Stimulated activated naive CD8-positive, alpha-beta T cell treated with anti-CD3 and anti-CD28 coated beads, Interleukin-15, Interleukin-2, amounts not matched to agents 100 U/mL and 50 U/mL, for 24 hours (primary cell): Measurements from ENCODE around the gene EEF1A2.

Source experiments
- ATAC-seq: fragments of 150-1000 bp; cut with Tn5 transposase; one replicate; pipeline ENCODE4 v1.10.0; 2021
- DNase-seq: peaks from one replicate; pipeline ENCODE4 v3.0.0; 2021

The EEF1A2 gene

DNA sequence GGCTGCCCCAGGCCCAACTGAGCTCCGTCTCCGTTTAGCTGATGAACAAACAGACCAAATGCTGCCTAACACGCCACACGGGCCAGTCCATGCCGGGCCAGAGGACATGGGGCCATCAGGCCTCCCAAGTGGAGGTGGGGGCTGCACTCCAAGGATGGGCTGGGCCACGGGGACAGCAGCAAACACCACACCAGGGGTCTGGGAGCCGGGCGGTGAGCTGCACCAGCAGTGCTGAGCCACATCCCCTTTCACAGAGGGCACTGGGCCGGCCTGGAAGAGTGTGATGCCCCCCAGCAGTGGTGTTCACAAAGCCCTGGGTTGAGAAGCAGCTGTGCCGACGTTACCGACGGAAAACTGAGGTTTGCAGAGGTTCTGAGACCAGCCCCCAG lies 29.2 kb downstream of the EEF1A2 start:
- DNase-seq = no peak
- no peak for ATAC-seq

- ATAC-seq = no peak
- no peak for DNase-seq
Measured at GRCh38 chr20:63469019-63469712, 29.7 kb downstream of the EEF1A2 start.

- ATAC-seq (no peak), DNase-seq (no peak)
Measured at GRCh38 chr20:63468421-63468820, 30.5 kb downstream of the EEF1A2 start.

GRCh38 chr20:63467294-63468083 lies 31.4 kb downstream of the EEF1A2 start:
- DNase-seq (no peak), ATAC-seq (no peak)

DNA sequence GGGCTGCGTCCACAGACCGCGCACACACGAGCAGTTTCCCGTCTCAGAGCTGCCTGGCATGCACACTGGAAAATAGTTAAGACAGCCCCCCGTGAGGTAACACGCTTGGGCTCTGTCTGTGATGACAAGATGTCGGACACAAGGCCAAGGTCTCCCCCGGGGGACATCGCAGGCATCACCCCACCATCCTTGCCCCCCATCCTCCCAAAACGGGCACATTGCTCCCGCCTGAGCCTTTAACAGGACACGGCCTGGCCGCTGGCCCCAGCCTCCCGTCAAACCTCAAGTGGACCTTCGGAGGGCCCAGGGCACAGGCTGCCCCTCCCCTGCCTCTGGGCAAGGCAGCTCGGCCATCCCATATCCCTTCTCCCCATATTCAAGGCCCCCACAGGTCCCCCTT lies 32.0 kb downstream of the EEF1A2 start:
- no peak for DNase-seq
- no peak for ATAC-seq

DNA sequence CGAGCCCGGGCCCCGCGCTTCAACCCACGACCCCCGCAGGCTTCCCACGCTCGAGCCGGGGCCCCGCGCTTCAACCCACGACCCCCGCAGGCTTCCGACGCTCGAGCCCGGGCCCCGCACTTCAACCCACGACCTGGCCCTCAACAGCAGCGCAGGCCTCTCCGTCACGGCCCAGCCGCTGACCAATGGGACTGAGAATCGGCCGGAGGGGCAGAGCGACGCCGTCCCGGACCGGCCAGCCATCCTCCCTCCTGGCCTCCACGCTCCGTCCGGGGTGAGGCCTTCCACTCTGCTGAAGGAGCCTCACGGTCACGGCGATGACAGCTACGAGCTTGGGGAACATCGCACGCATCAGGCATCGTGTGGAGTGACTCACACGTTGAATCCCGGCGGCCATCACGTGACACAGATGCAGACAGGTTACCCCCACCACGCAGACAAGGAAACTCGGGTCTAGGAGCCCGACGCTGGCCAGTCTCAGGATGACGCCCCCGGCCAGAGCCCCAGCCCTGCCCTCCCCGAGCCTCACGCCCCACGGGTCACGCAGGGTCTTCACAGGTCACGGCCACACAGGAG lies 32.5 kb downstream of the EEF1A2 start:
- no peak for ATAC-seq
- DNase-seq = no peak

GRCh38 chr20:63465380-63466249 lies 33.3 kb downstream of the EEF1A2 start:
- ATAC-seq (no peak), DNase-seq (no peak)

DNA sequence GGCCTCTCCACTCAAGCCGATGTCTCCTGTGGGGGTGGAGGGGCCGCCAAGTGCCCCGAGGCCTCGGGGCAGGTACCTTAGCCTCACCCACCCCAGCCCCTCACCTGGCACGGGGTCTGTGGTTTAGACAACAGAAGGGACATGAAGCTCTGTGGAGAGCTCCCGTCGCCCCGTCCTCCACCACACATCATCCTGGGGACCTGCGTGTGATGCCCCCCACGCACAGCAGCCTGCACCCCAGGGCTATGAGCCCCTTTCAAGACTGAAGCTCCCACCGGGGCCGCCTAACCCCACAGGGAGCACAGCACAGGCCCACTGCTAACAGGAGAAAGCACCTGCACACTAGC lies 34.6 kb downstream of the EEF1A2 start:
- DNase-seq (no peak), ATAC-seq (no peak)

DNA sequence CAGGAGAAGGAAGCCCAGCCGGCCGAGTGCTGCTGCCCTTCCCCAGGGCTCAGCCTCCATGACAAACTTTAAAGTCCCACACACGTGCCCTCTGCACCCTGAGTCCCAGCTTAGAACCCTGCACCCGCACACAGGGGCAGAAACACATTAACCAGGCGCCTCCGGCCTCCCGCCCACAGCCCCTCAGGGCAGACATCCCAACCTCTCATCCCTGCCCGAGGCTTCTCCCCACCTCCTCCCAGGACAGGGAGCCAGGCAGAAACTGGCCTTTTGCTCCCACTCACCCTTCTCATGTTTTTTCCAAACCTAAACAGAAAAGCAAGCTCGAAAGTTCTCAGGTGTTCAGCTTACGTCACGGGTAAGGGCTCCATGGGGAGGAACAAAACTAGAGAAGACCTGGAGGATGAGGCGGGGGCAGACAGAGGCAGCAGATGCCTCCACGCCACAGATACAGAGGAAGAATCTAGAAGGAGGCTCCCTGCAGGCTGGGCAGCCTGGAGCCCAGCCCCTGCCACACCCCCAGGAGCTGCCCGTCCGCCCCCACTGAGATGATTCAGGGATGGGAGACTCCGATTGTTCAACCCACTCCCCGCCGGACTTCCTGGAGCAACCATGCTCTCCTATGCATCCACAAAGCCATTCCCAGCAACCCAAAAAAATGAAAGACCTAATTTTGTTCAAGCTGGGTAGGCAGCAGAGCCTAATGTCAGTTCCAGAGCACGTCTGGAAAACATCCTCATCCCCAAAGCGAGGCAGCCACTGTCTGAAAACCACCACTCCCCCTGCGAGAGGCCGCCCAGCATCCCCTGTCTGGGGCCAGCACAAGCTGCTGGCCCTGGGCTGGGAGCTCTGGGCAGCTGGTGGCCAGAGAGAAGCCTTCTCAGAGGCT lies 35.2 kb downstream of the EEF1A2 start:
- ATAC-seq (no peak), DNase-seq (no peak)

- ATAC-seq (no peak), DNase-seq (no peak)
Measured at GRCh38 chr20:63462244-63462643, 36.6 kb downstream of the EEF1A2 start.

DNA sequence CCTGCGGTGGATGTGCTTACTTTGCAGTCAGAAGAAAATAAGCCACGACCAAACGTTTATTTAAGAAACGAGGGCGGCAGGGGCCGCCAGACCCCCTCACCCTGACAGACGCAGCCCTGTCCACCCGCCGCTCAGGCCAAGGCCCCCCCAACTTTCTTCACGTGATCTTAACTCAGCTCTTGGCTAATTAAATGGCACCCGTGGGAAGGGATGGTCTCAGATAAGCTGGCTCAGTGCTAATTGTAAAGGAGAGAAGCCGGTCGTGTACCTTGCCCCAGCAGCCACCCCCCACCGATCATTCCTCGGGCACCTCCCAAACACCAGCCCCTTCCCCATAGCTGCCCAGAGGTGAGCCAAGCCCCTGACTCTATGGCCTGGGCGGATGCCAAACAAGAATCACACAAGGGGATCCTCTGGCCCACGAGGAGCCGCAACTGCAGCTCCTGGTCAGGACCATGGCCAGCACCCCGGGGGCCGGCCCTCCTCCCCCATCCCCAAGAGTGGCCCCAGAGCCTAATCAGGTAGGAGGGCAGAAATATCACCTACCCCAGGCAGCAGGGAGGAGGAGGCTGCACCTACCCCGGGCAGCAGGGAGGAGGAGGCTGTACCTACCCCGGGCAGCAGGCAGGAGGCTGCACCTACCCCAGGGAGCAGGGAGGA lies 37.6 kb downstream of the EEF1A2 start:
- DNase-seq (no peak), ATAC-seq (no peak)

DNA sequence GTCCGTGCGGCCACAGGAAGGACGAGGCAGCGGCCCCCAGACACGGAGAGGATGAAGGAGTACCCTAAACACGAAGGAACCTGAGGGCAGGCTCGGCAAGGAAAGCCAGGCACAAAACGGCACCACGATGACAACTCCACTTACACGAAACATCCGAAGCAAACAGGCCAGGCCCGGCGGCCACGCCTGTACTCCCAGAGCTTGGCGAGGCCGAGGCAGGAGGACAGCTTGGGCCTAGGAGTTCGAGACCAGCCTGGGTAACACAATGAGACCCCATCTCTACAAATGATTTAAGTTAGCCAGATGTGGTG lies 39.9 kb downstream of the EEF1A2 start:
- ATAC-seq (no peak), DNase-seq (no peak)

DNA sequence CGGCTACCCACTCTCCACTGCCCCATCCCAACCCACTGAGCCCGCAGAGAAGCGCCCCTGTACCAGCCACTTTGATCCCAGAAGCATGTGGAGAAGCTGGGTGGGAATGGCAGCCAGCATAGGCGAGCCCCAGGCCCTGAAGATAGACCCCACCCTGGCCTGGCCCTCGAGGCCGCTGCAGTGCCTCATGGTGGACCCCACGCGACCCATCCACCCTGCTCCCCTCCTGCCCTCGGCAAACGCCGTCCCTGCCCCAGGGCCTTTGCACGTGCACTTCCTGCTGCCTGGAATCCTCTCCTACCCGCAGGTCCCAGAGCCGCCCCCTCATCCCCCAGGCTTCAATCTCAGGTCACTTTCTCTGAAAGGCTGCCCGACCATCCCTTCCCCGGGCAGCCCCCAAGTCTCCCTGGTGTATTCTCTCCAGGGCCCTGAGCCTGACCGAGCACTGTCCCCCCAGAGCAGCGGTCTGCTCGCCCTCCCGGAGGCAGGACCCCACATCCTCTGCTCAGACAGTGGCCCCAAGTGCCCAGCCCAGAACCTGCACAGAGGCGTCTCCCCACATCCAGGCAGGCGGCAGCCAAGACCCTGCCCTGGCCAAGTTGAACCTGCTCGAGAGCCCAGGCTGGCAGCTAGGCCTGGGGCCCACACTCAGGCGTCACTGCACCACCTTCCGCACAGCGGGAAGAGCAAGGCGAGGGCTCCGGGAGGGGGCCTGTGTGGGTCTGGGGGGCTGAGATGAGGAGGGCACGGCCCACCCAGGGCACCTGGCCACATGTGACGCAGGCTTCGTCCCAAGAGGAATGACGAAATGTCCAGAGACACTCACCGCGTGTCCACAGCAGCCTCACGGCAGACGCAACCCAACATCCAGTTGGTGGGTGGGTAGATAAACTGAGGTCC lies 40.5 kb downstream of the EEF1A2 start:
- no peak for DNase-seq
- no peak for ATAC-seq

- ATAC-seq = no peak
- no peak for DNase-seq
Measured at GRCh38 chr20:63457737-63458136, 41.1 kb downstream of the EEF1A2 start.

DNA sequence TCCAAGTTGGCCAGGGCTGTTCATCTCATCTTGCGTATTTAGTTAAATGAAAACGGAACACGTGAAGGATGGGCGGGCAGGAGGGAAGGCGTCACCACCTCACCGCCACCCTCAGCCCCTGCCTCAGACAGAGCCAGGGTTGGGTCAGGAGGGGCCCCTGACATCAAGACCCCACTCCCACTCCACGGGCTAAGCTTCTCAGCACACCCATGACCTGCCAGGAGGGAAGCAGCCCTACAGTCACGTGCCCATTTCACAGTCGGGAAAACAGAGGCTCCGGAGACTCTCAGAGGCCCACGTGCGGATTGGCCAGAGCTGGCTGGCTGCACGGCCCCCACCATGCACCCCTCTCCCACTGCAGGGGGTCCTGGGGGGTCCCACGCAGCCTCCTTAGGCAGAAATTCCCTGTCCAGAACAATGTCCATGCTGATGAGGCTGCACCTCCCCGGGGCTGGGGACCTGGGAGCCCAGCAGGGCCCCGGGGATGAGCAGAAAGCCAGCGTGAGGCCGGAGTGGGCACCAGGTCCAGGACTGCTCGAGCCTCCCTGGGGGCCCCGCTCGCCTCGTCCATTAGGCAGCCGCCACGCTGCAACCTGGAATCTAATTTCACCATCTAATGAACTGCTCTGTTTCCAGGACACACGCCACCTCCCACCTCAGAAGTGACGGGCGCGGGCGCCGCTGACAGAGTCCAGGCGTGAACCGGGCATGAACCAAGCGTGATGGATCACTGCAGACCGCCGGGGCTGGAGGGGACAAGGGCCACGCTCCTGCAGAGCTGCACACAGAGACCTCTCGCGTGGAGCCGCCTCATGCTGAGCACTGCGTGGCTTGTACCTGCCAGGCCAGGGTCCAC lies 42.2 kb downstream of the EEF1A2 start:
- DNase-seq (no peak), ATAC-seq (no peak)

DNA sequence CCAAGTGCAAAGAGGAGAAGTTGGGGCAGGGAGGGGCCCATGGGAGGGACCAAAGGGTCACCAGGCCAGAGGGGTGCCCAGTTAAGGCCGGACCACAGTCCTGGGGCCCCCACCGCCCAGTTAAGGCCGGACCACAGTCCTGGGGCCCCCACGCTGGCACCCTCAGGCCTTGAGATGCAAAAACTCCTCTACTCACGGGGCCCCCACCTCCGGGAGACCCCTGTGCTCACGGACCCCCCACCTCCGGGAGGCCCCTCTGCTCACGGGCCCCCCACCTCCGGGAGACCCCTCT lies 43.4 kb downstream of the EEF1A2 start:
- ATAC-seq (no peak), DNase-seq (no peak)

DNA sequence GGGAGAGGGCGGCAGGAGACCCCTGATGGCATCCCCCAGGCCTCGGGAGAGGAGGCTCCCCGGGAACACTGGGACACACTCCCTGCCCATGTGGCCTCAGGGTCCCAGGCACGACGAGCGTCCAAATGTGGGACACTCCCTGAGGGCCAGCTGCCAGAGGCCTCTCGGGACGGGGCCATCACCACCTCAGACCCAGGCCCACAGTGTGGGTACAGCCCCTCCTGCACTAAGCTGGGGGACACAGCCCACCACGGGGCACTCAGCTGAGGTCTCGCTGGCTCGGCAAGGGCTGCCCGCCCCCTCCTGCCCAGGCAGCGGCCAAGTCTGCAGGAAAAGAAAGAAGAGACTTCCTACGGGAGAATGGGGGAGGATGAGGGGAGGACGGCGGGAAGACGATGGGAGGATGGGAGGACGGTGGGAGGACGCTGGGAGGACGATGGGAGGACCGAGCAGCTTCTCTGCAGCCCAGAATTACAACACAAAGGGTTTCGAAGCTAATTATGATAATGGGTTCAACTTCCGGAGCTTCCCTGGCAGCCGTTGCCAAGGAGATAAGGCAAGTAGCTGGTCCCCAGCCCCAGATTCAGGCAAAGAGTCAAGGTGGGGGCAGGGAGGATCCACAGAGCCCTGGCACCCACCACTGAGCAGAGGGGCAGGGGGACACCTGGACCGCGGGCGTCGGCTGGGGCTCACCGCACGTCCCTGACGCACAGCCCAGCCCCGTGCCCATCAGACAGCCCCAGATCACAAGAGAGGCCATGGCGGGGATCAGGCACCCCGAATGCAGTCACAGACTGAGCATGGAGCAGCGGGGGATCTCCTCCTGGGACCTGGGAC lies 43.9 kb downstream of the EEF1A2 start:
- DNase-seq (no peak), ATAC-seq (no peak)

DNA sequence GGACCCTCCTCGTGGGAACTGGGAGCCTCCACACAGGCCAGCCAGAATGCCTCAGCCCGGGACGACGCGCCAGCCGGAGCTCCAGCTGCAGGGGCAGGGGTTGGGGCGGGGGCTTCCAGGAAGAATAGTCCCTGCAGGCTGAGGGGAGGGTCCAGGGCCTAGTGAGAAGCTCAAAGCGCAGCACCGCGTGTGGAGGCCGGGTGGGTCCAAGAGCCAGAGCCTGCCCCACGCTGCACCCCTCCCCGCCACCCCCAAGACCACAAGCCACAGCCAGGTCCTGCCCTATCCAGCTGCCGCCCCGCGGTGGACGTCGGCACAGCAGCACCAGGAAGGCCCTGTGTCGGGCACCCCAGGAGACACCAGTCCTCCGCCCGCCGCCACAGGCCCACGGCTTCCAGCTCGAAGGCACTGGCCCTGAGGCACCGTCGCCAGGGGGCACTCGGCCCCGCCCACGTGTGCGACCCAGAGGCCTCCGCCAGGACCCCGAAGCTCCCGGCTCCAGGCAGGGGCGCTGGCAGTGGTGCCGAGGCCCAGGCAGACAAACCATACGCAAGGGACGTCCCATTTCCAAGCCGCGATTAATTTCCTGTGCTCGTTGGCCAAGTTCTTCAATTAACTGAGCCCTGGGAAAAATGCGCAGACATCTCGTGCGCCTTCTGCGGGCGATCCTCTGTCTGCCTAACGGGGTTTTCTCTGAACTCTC lies 45.9 kb downstream of the EEF1A2 start:
- ATAC-seq = peak; percentile 59

More for the DNA sequence above, 45.9 kb downstream of the EEF1A2 start:
- peak; percentile 47 for DNase-seq
